MM.1S (cell line): ENCODE results near the gene RRP7A.
"Not testable (repeated sequence)": the region's sequence is repeated elsewhere in the genome, so short reads cannot be mapped to it uniquely, and the experiment has no call there.

Source experiments
- DNase-seq: peaks from one replicate; pipeline ENCODE4 v3.0.0-alpha.2; 2015
- H2AFZ ChIP-seq: fragments of 300-600 bp; sonication (generic); 2 replicates; pipeline ENCODE4 v1.6.0; 2016; ENCODE audit warnings: antibody characterized with exemption, low read length
- H3F3A ChIP-seq: fragments of 300-600 bp; sonication (generic); 2 replicates; pipeline ENCODE4 v1.6.1; 2016; ENCODE audit warnings: mild to moderate bottlenecking, antibody characterized with exemption, low read length, moderate library complexity, mixed read lengths; ENCODE audit not compliant: insufficient read depth
- H3K27ac ChIP-seq: fragments of 300-600 bp; sonication (generic); 2 replicates; pipeline ENCODE4 v1.5.1; 2016; ENCODE audit warnings: mild to moderate bottlenecking, low read length
- H3K27me3 ChIP-seq: fragments of 300-600 bp; sonication (generic); replicated peaks from 2 replicates; pipeline ENCODE4 v1.6.0; 2016; ENCODE audit warnings: low read length; ENCODE audit not compliant: insufficient read depth
- H3K36me3 ChIP-seq: fragments of 300-600 bp; sonication (generic); replicated peaks from 2 replicates; pipeline ENCODE4 v1.6.1; 2016; ENCODE audit warnings: mild to moderate bottlenecking, low read length, mixed read lengths; ENCODE audit not compliant: insufficient read depth
- H3K4me1 ChIP-seq: fragments of 300-600 bp; sonication (generic); 2 replicates; pipeline ENCODE4 v1.6.1; 2016; ENCODE audit warnings: low read length, mixed read lengths
- H3K4me2 ChIP-seq: fragments of 300-600 bp; sonication (generic); 2 replicates; pipeline ENCODE4 v1.6.0; 2016; ENCODE audit warnings: low read depth, low read length
- H3K4me3 ChIP-seq: fragments of 300-600 bp; sonication (generic); 2 replicates; pipeline ENCODE4 v1.5.1; 2016; ENCODE audit warnings: low read length, mixed read lengths
- H3K79me2 ChIP-seq: fragments of 300-600 bp; sonication (generic); 2 replicates; pipeline ENCODE4 v1.6.1; 2016; ENCODE audit warnings: mixed run types, low read length, mixed read lengths
- H3K9ac ChIP-seq: fragments of 300-600 bp; sonication (generic); 2 replicates; pipeline ENCODE4 v1.6.1; 2016; ENCODE audit warnings: low read length, mixed read lengths
- H3K9me2 ChIP-seq: fragments of 300-600 bp; sonication (generic); replicated peaks from 2 replicates; pipeline ENCODE4 v1.6.1; 2016; ENCODE audit warnings: mild to moderate bottlenecking, low read length, mixed read lengths; ENCODE audit not compliant: insufficient read depth
- H3K9me3 ChIP-seq: fragments of 300-600 bp; sonication (generic); replicated peaks from 2 replicates; pipeline ENCODE4 v1.6.1; 2016; ENCODE audit warnings: mild to moderate bottlenecking, low read length, mixed read lengths; ENCODE audit not compliant: insufficient read depth
- H4K20me1 ChIP-seq: fragments of 300-600 bp; sonication (generic); 2 replicates; pipeline ENCODE4 v1.6.1; 2016; ENCODE audit warnings: mild to moderate bottlenecking, low read length, moderate library complexity, mixed read lengths; ENCODE audit not compliant: insufficient read depth
- CTCF ChIP-seq: fragments of 300-600 bp; sonication (generic); IDR thresholded peaks from 2 replicates; pipeline ENCODE4 v1.5.1; 2016; ENCODE audit warnings: antibody characterized with exemption, low read length, mixed read lengths
- EZH2 ChIP-seq: fragments of 300-600 bp; sonication (generic); optimal IDR thresholded peaks from 2 replicates; pipeline ENCODE3; 2017; ENCODE audit warnings: low read depth, mild to moderate bottlenecking, antibody characterized with exemption, low read length, mixed read lengths
- EZH2phosphoT487 ChIP-seq: fragments of 300-600 bp; sonication (generic); IDR thresholded peaks from 2 replicates; pipeline ENCODE4 v1.6.1; 2018; ENCODE audit warnings: antibody characterized with exemption, low read length

RRP7A gene

GRCh38 chr22:42515896-42516295, 3.7 kb downstream of the RRP7A start:
- H2AFZ ChIP-seq, result no peak overlapping the region
- no peaks in the 10 kb centered on the region for H4K20me1 ChIP-seq
- TF ChIP-seq EZH2 (no peak), EZH2phosphoT487 (no peak), CTCF (no peak)
- peaks cover 3% of the 10 kb centered on the region; the same call in 1 of the 2 replicates for H3K4me1 ChIP-seq
- H3K79me2 ChIP-seq, result peaks cover 28% of the 10 kb centered on the region
- H3K4me3 ChIP-seq, result no peak overlapping the region
- H3K4me2 ChIP-seq, result no peak overlapping the region
- H3K27me3 ChIP-seq, result peaks cover 3% of the 10 kb centered on the region; the same call in 1 of the 2 replicates
- H3F3A ChIP-seq, result no peaks in the 10 kb centered on the region
- no peak overlapping the region for H3K9ac ChIP-seq
- H3K36me3 ChIP-seq, result 0 out of 2 replicates have a peak, but pooled peaks cover 3% of the 10 kb centered on the region
- no peak overlapping the region for H3K27ac ChIP-seq
- H3K9me3 ChIP-seq, result no peaks in the 10 kb centered on the region
- DNase-seq, result no peak
- no peaks in the 10 kb centered on the region for H3K9me2 ChIP-seq

DNA sequence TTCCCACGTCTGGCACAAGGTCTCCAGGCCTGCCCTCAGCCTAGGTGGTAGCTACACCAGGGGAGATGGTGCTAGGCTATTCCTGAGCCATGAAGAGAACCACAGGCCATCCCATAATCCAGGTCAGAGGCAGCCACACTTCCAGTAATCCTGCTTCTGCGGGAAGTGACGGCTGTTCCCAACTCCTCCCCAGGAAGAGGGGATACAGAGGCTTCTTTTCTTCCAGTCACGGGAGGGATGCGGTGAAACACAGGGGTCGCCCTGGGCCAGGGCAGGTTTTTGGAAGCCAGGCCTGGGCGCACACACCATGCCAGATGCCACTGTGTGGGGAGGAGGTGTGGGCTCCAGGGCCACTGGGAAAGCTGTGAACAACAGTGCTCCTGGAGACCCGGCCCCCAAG, 4.3 kb downstream of the RRP7A start:
- H3K79me2 ChIP-seq, result peaks cover 28% of the 10 kb centered on the region
- not testable (repeated sequence) for H3K9ac ChIP-seq, H3K9me3 ChIP-seq, H3K4me1 ChIP-seq, DNase-seq, H3K4me3 ChIP-seq, H3K4me2 ChIP-seq, H3K27me3 ChIP-seq, H2AFZ ChIP-seq, H3K9me2 ChIP-seq, H3F3A ChIP-seq, H3K36me3 ChIP-seq, H3K27ac ChIP-seq, H4K20me1 ChIP-seq

DNA sequence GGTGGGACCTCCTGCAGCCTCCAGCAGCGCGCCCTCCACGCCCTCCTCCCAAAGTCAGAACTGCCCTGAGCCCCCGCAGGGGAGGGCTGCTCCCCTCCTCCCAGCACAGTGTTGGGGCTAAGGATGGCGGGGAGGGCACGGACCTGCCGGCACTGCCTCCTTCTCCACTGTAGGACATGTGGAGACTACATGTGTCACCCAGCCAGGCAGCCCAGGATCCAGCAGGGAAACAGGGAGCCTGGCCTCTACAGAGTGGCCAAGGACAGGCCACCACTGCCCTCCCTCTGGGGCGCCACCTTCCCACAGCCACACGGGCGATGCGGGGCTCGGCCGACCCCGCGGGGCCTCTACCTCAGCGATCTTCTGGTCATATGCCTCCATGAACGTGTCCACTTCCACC, 5.3 kb downstream of the RRP7A start:
- not testable (repeated sequence) for H3F3A ChIP-seq, H3K9me2 ChIP-seq, H3K27ac ChIP-seq, H3K4me3 ChIP-seq, H3K9ac ChIP-seq, H3K36me3 ChIP-seq, H3K4me2 ChIP-seq, H2AFZ ChIP-seq, H3K4me1 ChIP-seq, H3K27me3 ChIP-seq, H3K9me3 ChIP-seq, DNase-seq, H4K20me1 ChIP-seq
- peaks cover 25% of the 10 kb centered on the region for H3K79me2 ChIP-seq

GRCh38 chr22:42512273-42512990, 7.2 kb downstream of the RRP7A start:
- H3K36me3 ChIP-seq, H3K27ac ChIP-seq, H3K4me2 ChIP-seq, H3K9me2 ChIP-seq, H4K20me1 ChIP-seq, H3K9me3 ChIP-seq, DNase-seq, H3F3A ChIP-seq, H3K9ac ChIP-seq, H3K4me1 ChIP-seq, H2AFZ ChIP-seq, H3K4me3 ChIP-seq: not testable (repeated sequence)
- Histone ChIP-seq H3K27me3 (peaks cover 12% of the 10 kb centered on the region), H3K79me2 (peaks cover 10% of the 10 kb centered on the region)

- TF ChIP-seq CTCF (no peak), EZH2phosphoT487 (no peak), EZH2 (no peak)
These were observed 8.2 kb downstream of the RRP7A start for GRCh38 chr22:42511401-42511891.

More at GRCh38 chr22:42511401-42511891, 8.2 kb downstream of the RRP7A start:
- H3K4me2 ChIP-seq, result no peak overlapping the region
- no peaks in the 10 kb centered on the region for H4K20me1 ChIP-seq
- peaks cover 5% of the 10 kb centered on the region for H3K79me2 ChIP-seq
- no peaks in the 10 kb centered on the region for H3K9me2 ChIP-seq
- H3K9me3 ChIP-seq, result no peaks in the 10 kb centered on the region
- peaks cover 14% of the 10 kb centered on the region for H3K27me3 ChIP-seq
- no peaks in the 10 kb centered on the region for H3K4me1 ChIP-seq
- H3K27ac ChIP-seq, result no peak overlapping the region
- H3K9ac ChIP-seq, result no peak overlapping the region
- no peak overlapping the region for H3K4me3 ChIP-seq
- H2AFZ ChIP-seq, result no peak overlapping the region
- H3K36me3 ChIP-seq, result no peaks in the 10 kb centered on the region
- DNase-seq, result no peak
- H3F3A ChIP-seq, result no peaks in the 10 kb centered on the region; the same call in 1 of the 2 replicates
